ENCODE data around the gene EYS.

Gene EYS

DNA sequence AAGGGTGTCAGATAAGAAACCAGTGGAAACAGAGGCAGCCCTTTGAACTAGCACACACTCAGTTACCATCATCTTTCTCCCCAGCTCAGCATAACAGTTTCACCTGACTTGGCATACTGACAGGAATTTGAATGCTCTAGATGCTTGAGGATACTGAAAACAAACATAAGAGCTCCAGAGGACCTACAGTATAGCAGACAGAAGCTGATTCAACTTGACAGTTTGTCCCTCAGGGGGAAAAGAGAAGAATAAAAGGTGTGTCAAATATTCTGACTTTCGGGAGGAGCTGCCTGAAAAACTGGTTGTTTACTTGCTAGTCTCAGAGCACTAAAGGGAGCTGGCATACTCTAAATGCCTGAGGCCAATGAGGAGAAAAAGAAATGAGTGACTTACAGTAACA lies 35.1 kb downstream of the EYS start:
- TF ChIP-seq, protein P1, sequence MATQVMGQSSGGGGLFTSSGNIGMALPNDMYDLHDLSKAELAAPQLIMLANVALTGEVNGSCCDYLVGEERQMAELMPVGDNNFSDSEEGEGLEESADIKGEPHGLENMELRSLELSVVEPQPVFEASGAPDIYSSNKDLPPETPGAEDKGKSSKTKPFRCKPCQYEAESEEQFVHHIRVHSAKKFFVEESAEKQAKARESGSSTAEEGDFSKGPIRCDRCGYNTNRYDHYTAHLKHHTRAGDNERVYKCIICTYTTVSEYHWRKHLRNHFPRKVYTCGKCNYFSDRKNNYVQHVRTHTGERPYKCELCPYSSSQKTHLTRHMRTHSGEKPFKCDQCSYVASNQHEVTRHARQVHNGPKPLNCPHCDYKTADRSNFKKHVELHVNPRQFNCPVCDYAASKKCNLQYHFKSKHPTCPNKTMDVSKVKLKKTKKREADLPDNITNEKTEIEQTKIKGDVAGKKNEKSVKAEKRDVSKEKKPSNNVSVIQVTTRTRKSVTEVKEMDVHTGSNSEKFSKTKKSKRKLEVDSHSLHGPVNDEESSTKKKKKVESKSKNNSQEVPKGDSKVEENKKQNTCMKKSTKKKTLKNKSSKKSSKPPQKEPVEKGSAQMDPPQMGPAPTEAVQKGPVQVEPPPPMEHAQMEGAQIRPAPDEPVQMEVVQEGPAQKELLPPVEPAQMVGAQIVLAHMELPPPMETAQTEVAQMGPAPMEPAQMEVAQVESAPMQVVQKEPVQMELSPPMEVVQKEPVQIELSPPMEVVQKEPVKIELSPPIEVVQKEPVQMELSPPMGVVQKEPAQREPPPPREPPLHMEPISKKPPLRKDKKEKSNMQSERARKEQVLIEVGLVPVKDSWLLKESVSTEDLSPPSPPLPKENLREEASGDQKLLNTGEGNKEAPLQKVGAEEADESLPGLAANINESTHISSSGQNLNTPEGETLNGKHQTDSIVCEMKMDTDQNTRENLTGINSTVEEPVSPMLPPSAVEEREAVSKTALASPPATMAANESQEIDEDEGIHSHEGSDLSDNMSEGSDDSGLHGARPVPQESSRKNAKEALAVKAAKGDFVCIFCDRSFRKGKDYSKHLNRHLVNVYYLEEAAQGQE (IDR thresholded peaks at IDR 0.05; ENCODE audit: insufficient read depth in 1 of 2, low read depth in 2 of 2, low read length in 2 of 2) = no peak
- TF ChIP-seq TAF1 (IDR thresholded peaks at IDR 0.05; ENCODE audit: borderline replicate concordance, insufficient read depth, low read length) (no peak), FOXP2 (optimal IDR thresholded peaks at IDR 0.05; ENCODE audit: borderline replicate concordance, extremely low read depth, extremely low read length, insufficient read depth) (no peak), POLR2AphosphoS5 (IDR thresholded peaks at IDR 0.05; ENCODE audit: low read depth, low read length) (no peak), SIN3A (IDR thresholded peaks at IDR 0.05; ENCODE audit: borderline replicate concordance, insufficient read depth, low read length) (no peak)

DNA sequence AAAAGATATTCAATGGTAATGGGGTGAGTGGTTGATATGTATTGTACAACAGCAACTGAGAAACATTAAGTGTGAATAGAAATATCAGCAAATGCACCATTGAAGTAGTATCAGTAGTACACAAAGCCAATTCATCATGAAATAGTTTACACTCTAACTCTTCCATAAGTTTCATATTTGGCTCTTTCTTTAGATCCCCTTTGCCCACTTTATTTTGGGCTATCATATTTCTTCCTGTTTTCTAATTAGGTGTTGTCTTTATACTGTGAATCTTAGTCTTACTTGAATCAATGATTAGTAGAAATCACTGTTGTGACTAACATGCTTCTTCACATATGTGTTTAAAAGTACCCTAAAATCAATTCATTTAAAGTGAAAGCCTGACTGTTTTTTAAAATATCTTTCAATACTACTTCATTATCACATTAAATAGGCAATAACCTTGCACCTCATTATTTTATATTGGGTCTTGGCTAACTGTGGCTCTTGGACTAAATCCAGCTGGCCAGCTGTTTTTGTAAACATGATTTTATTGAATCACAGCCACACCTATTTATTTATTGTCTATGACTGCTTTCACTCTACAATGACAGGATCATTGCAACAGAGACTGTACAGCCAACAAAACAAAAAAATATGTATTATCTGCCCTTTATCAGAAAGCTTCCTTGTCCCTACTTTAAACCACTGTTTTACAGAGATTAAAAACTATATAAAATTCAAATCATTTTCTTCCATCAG lies 38.9 kb downstream of the EYS start:
- no peak for TF ChIP-seq FOXP2 (optimal IDR thresholded peaks at IDR 0.05; ENCODE audit: borderline replicate concordance, extremely low read depth, extremely low read length, insufficient read depth)
- TF ChIP-seq, protein P1 (IDR thresholded peaks at IDR 0.05; ENCODE audit: insufficient read depth in 1 of 2, low read depth in 2 of 2, low read length in 2 of 2) = no peak
- TF ChIP-seq SIN3A (IDR thresholded peaks at IDR 0.05; ENCODE audit: borderline replicate concordance, insufficient read depth, low read length) = no peak
- TF ChIP-seq POLR2AphosphoS5 (IDR thresholded peaks at IDR 0.05; ENCODE audit: low read depth, low read length) = no peak
- no peak for TF ChIP-seq TAF1 (IDR thresholded peaks at IDR 0.05; ENCODE audit: borderline replicate concordance, insufficient read depth, low read length)

DNA sequence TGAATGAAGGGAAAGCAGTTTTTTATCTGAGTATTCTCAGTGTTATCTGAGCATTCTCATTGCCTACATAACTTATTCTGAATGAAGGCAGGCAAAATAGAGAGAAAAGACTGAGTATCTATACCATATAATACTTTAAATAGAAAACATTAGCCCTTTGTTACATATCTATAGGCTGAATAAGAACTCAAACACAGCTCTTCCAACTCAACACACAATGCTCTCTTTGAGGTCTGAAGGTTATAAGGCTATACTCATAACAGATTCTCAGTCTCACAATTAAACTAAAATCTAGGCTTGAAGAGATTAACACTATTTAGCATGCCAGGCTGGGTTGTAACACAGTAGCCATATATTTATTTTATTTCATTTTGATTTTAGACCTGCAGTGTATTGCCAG lies 56.9 kb downstream of the EYS start:
- TF ChIP-seq, protein P1 (IDR thresholded peaks at IDR 0.05; ENCODE audit: insufficient read depth in 1 of 2, low read depth in 2 of 2, low read length in 2 of 2) = no peak
- no peak for TF ChIP-seq POLR2AphosphoS5 (IDR thresholded peaks at IDR 0.05; ENCODE audit: low read depth, low read length)
- no peak for TF ChIP-seq FOXP2 (optimal IDR thresholded peaks at IDR 0.05; ENCODE audit: borderline replicate concordance, extremely low read depth, extremely low read length, insufficient read depth)
- no peak for TF ChIP-seq SIN3A (IDR thresholded peaks at IDR 0.05; ENCODE audit: borderline replicate concordance, insufficient read depth, low read length)
- TF ChIP-seq TAF1 (IDR thresholded peaks at IDR 0.05; ENCODE audit: borderline replicate concordance, insufficient read depth, low read length) = no peak

DNA sequence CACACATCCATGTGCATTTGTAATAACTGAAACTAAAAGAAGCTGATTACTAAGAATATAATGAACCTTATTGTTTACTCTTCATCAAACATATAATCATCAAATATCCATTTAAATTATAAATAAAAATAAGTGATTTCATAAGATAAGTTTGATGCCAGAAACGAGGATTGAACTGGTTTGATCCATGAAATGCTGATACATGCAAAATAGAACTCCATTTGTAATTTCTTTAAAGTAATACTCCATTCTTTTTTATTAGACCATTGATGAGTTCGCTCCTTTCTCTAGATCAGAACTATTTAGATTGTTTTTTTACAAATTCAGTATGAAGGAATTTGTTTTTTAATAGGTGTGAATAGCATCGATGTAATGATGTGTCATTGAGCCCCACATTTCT lies 57.6 kb downstream of the EYS start:
- TF ChIP-seq, protein P1 (IDR thresholded peaks at IDR 0.05; ENCODE audit: insufficient read depth in 1 of 2, low read depth in 2 of 2, low read length in 2 of 2) = no peak
- TF ChIP-seq SIN3A (IDR thresholded peaks at IDR 0.05; ENCODE audit: borderline replicate concordance, insufficient read depth, low read length) = no peak
- TF ChIP-seq POLR2AphosphoS5 (IDR thresholded peaks at IDR 0.05; ENCODE audit: low read depth, low read length) = no peak
- TF ChIP-seq TAF1 (IDR thresholded peaks at IDR 0.05; ENCODE audit: borderline replicate concordance, insufficient read depth, low read length) = no peak
- TF ChIP-seq FOXP2 (optimal IDR thresholded peaks at IDR 0.05; ENCODE audit: borderline replicate concordance, extremely low read depth, extremely low read length, insufficient read depth) = no peak
